MG63 (cell line): Measurements from ENCODE around the gene SCAI. TPM values are rescaled to one million over a fixed set of nuclear protein-coding genes. Genes with fewer than 3 reads are reported as not detected.

Experiments used
- DNase-seq: peaks from one replicate; pipeline ENCODE4 v3.0.0-alpha.2; 2020
- H3K27me3 ChIP-seq: fragments of 250-450 bp; sonication (Bioruptor Pico); 2 replicates; pipeline ENCODE4 v1.5.1; 2020; ENCODE audit warnings: mild to moderate bottlenecking, moderate library complexity
- H3K36me3 ChIP-seq: fragments of 250-450 bp; sonication (Bioruptor Pico); 2 replicates; pipeline ENCODE4 v1.5.1; 2020; ENCODE audit warnings: mild to moderate bottlenecking, moderate library complexity
- H3K4me3 ChIP-seq: fragments of 250-450 bp; sonication (Bioruptor Pico); 2 replicates; pipeline ENCODE4 v1.5.1; 2020; ENCODE audit warnings: mild to moderate bottlenecking, moderate library complexity
- H3K9me3 ChIP-seq: fragments of 250-450 bp; sonication (Bioruptor Pico); 2 replicates; pipeline ENCODE4 v1.5.1; 2020; ENCODE audit warnings: mild to moderate bottlenecking, moderate library complexity
- total RNA-seq: library from RNA; depleted of rRNA; stranded (reverse); fragments of >200 nt; shearing (Covaris generic); gene quantifications from 2 replicates; pipeline ENCODE4 v1.2.3, GENCODE V29; 2014; ENCODE audit warnings: low replicate concordance; rRNA removed

The SCAI gene
- total RNA-seq, 1 experiment from 2014 or later = 13.2 TPM

DNA sequence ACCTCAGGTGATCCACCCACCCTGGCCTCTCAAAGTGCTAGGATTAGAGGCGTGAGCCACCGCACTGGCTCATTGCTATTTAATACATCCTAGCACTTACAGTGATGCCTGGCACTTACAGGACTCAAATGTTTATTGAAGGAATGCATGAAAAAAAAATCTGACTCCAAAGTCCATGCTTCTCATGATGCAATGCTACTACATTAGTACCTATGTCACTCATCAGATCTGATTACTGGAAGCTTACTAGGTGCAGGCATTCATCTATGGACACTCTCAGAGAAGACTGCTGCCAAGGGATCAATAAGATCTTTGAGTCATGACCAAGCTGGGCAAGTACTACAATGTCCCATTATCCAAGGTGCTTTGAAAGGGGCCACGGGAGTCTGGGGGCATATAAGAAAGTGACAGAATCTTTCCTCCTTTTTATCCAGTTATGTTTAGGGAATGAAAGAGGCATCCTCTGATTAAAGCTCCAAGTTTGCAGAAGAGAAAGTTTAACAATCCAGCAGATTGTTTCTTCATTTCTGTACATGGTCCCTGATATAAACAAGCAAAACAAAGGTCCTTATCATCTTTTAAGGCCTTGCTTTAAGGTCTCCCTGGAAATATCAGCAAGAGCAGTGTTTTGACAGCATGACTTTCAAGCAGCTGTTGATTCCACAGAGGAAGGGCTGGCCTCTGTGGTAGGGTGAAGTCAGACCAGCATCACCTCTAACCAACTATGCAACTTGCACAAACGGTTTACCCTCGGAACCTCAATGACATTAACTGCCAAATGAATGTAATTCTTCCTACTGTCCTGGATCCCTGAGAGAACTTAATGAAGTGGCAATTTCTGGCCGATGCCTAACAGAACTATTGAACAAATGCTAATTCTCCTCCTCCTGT is 245.5 kb downstream of the SCAI start:
- peaks cover 30% of the 10 kb centered on the region for H3K36me3 ChIP-seq
- no peak overlapping the region for H3K4me3 ChIP-seq
- DNase-seq = no peak
- no peaks in the 10 kb centered on the region for H3K9me3 ChIP-seq
- no peaks in the 10 kb centered on the region for H3K27me3 ChIP-seq

DNA sequence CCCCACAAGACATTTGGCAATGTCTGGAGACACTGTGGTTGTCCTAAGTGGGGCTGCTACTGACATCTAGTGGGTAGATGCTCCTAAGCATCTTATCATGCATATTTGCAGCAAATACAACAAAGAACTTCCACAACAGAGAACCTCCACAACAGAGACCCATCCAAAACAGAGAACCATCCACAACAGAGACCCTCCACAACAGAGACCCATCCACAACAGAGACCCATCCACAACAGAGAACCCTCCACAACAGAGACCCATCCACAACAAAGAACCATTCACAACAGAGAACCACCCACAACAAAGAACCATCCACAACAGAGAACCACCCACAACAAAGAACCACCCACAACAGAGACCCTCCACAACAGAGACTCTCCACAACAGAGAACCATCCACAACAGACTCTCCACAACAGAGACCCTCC is 248.6 kb downstream of the SCAI start:
- DNase-seq = no peak
- Histone ChIP-seq H3K36me3 (peaks cover 25% of the 10 kb centered on the region), H3K9me3 (no peaks in the 10 kb centered on the region), H3K4me3 (no peak overlapping the region), H3K27me3 (no peaks in the 10 kb centered on the region)

DNA sequence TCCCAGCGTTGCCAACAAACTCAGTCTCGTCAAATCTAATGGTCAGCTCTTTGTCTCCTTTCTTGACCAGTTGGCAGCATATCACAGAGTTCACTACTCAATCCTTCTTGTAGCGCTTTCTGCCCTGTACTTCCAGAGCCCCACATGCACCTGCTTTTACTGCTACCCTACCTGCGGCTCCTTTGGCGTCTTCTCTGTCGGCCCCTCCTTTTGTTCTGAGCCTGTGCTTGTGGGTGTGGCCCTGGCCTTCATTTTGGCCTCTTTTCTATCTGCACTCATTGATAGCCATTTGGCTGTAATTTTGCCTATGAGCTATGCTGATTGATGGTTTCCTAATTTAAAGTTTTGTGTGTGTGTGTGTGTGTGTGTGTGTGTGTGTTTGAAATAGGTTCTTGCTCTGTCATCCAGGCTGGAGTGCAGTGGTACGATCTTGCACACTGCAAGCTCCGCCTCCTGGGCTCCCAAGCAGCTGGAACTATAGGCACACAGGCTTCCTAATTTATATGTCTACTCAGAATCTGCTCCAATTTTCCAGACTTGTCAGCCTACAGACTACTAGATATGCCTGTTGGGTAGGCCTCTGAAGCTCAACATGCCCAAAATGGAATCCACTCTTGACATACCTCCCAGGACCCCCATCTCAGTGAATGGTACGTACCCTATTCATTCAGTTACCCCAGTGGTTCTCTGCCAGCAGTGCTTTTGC is 249.1 kb downstream of the SCAI start:
- no peak for DNase-seq

More for the DNA sequence above, 249.1 kb downstream of the SCAI start:
- Histone ChIP-seq H3K9me3 (no peaks in the 10 kb centered on the region), H3K4me3 (no peak overlapping the region), H3K36me3 (peaks cover 23% of the 10 kb centered on the region), H3K27me3 (no peaks in the 10 kb centered on the region)

Other genes with a start within 250 kb of the SCAI start
- gene GOLGA1, start 202.4 kb downstream of the SCAI start, total RNA-seq = 13.3 and 14.6 TPM in 2 replicates
- 17.0 and 23.4 TPM in 2 replicates for gene PPP6C, start 46.3 kb upstream of the SCAI start, total RNA-seq
- gene RABEPK, start 57.0 kb upstream of the SCAI start, total RNA-seq = 50.4 and 74.2 TPM in 2 replicates
- gene HSPA5, start 97.8 kb upstream of the SCAI start, total RNA-seq = 117 and 156 TPM in 2 replicates
- 27.5 and 31.4 TPM in 2 replicates for gene GAPVD1, start 118.3 kb upstream of the SCAI start, total RNA-seq